Ramos (cell line): ENCODE data around the gene PLXNA2.

Experiments used
- in situ Hi-C: fragments of 300-500 bp; cut with MboI; formaldehyde crosslinking; loops from one replicate; pipeline ENCODE4 v1.14.3; 2022; ENCODE audit warnings: low sequenced_read_pairs; ENCODE audit not compliant: unreplicated experiment

Gene PLXNA2

GRCh38 chr1:208265525-208265924 lies 21.3 kb upstream of the PLXNA2 start:
- in situ Hi-C loops: no loop called here

GRCh38 chr1:208265122-208265469 lies 20.9 kb upstream of the PLXNA2 start:
- in situ Hi-C loops: no loop called here

GRCh38 chr1:208264469-208265121 lies 20.4 kb upstream of the PLXNA2 start:
- in situ Hi-C loops: no loop called here

- in situ Hi-C loops: no loop called here
These were observed 17.7 kb upstream of the PLXNA2 start for GRCh38 chr1:208261874-208262273.

- in situ Hi-C loops: no loop called here
These were observed 14.1 kb upstream of the PLXNA2 start for GRCh38 chr1:208258277-208258676.

GRCh38 chr1:208257351-208257750 lies 13.2 kb upstream of the PLXNA2 start:
- in situ Hi-C loops: no loop called here

- in situ Hi-C loops: no loop called here
These were observed 12.4 kb upstream of the PLXNA2 start for GRCh38 chr1:208256556-208256955.

- in situ Hi-C loops: no loop called here
These were observed 11.9 kb upstream of the PLXNA2 start for GRCh38 chr1:208256091-208256490.

- in situ Hi-C loops: no loop called here
These were observed 10.7 kb upstream of the PLXNA2 start for GRCh38 chr1:208254862-208255261.

GRCh38 chr1:208254376-208254775 lies 10.2 kb upstream of the PLXNA2 start:
- in situ Hi-C loops: no loop called here

- in situ Hi-C loops: no loop called here
These were observed 8.8 kb upstream of the PLXNA2 start for GRCh38 chr1:208252836-208253576.

GRCh38 chr1:208251911-208252835 lies 8.0 kb upstream of the PLXNA2 start:
- in situ Hi-C loops: no loop called here

- in situ Hi-C loops: no loop called here
These were observed 6.8 kb upstream of the PLXNA2 start for GRCh38 chr1:208251015-208251414.

GRCh38 chr1:208250613-208251012 lies 6.4 kb upstream of the PLXNA2 start:
- in situ Hi-C loops: no loop called here

- in situ Hi-C loops: no loop called here
These were observed 5.0 kb upstream of the PLXNA2 start for GRCh38 chr1:208248991-208249696.

GRCh38 chr1:208248307-208248801 lies 4.2 kb upstream of the PLXNA2 start:
- in situ Hi-C loops: no loop called here

GRCh38 chr1:208247696-208248095 lies 3.5 kb upstream of the PLXNA2 start:
- in situ Hi-C loops: no loop called here

- in situ Hi-C loops: no loop called here
These were observed 1.1 kb upstream of the PLXNA2 start for GRCh38 chr1:208245185-208245705.

GRCh38 chr1:208243527-208243966 lies 637 bp downstream of the PLXNA2 start:
- in situ Hi-C loops: no loop called here
